ENCODE results near the gene COA8.

The COA8 gene

DNA sequence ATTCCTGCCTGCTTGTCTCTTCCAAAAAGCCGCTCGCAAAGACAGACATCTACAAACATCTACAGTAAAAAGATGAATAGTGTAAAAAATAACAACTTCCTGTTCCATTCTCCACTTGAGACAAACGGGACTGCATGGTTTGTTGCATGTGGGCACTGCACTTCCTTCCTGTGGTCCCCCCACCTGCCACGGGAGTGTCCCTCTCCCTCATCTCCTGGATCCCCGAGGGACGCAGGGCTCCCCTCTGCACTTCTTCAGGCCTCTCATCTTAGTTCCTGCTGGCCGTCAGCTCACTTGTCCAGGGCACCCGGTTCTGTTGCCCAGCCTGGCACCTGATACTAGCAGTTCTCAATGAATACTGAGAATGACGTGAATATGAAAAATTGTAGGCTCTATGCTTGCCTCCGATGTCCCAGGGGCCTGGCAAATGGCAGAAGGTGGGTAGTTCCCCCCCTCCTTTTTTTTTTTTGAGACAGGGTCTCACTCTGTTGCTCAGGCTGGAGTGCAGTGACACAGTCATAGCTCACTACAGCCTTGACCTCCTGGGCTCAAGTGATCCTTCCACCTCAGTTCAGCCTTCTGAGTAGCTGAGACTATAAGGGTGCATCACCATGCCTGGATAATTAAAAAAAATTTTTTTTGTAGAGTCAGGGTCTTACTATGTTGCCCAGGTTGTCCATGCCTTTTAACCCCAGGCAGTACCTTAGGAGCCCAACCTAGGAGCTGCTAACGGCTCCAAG lies 62.8 kb downstream of the COA8 start:
- no peak for DNase-seq

DNA sequence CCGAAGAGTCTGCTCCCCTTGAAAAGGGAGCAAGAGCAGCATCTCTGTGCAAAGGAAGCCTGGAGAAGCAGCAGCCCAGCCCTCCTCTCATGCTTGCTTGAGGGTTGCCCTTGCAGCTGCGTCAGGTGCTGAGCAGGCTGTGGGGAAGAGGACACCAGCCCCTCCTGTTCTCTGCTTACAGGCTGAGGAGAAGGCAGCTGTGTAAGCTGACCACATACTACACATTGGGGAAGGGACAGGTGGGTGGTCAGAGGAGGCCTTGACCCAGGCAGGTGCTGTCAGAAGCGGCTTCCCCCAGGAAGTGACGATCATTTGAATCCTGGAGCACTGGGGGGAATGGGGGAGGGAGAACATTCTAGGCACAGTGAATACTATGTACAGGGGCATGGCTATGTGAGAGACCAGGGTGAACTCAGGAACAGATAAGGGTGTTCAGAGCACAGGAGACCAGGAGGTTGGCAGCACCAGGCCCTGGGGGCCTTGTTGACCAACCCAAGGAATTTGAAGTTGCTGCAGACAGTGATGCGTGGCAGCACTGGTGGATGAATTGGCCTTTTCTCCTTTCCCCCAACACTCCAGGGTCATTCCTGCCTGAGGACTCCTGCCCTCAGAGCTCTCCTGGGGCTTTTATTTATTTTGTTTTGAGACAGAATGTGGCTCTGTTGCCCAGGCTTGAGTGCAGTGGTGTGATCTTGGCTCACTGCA lies 63.5 kb downstream of the COA8 start:
- no peak for DNase-seq

DNA sequence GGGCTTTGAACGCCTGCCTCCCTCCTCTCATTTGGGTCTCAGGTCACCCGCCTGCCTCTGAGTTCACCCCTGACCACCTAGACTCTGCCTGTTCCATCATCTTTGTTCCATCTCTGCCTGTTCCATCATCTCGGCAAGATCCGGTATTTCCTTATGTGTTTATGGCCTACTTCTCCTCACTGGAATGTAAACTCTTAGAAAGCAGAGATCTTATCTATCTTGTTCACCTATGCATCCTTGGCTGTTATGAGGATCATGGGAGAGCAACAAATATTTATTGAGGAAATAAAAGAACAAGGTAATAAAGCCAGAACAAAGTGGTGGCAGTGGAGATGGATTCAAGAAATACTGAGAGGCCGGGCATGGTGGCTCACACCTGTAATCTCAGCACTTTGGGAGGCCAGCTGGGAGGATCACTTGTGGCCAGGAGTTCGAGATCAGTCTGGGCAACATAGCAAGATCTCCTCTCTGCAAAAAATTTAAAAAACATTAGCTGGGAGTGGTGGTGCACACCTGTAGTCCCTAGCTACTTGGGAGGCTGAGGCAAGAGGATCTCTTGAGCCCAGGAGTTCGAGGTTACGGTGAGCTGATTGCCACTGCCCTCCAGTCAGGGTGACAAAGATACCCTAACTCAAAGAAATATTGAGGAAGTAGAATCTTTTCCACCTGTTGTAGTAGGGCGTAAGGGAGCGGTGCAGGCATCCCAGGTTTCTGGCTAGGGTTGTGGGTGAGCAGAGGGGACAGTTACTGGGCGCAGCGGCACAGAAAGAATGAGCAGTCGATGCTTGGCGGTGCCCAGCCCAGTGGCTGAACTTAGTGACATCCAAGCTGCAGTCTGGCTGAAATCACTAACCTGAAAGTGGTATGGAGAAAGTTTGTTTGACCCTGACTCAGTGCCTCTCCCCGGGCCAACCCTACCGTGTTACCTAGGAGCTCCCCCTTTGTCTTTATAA lies 64.6 kb downstream of the COA8 start:
- no peak for DNase-seq

DNA sequence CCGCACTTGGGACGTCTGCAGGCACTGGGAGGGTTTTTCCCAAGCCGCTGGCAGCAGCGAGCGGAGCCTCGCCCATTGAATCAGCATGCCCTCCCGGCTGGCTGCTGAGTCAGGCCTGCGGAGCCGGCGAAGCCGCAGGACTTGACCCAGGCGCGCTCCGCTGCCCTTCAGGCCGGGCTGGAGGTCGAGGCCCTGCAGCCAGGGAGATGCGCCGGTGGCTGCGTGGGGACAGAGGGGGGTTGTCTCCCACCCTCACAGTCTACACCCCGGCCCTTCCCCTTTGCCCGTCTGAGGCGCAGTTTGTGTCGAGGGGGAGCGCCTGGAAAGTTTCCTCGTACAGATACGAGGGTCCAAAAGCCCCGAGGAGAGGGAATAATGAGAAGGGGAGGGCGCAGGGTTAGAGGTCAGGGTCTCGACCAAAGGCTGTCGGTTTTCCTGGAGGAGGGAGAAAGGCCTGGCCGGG lies 65.5 kb downstream of the COA8 start:
- DNase-seq = peak; percentile 69

DNA sequence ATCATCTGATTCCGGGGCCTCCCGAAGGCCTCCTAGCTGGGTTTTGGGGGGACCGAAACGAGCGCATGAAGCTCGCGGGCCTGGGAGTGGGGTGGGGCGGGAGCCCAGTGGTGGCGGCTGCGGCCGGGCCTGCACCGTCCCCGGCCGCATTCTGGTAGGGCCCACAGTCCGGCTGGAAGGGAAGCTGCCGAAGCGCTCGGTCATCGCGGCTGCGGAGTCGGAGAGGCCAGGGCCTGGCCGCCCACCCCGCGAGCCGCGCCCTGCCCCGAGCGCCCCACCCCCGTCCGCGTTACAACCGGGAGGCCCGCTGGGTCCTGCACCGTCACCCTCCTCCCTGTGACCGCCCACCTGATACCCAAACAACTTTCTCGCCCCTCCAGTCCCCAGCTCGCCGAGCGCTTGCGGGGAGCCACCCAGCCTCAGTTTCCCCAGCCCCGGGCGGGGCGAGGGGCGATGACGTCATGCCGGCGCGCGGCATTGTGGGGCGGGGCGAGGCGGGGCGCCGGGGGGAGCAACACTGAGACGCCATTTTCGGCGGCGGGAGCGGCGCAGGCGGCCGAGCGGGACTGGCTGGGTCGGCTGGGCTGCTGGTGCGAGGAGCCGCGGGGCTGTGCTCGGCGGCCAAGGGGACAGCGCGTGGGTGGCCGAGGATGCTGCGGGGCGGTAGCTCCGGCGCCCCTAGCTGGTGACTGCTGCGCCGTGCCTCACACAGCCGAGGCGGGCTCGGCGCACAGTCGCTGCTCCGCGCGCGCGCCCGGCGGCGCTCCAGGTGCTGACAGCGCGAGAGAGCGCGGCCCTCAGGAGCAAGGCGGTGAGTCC lies 66.1 kb downstream of the COA8 start, which contains the start of gene KLC1:
TSS of gene KLC1 (plus strand) at position 528 of the 819 bp plus-strand sequence. CDS start 25,354 bp downstream, outside the sequence.
- peak; percentile 78 for DNase-seq

- no peak for DNase-seq
Measured at GRCh38 chr14:103629503-103630121, 66.9 kb downstream of the COA8 start.

GRCh38 chr14:103630364-103631108 lies 67.8 kb downstream of the COA8 start:
- no peak for DNase-seq

- no peak for DNase-seq
Measured at GRCh38 chr14:103633391-103633790, 70.6 kb downstream of the COA8 start.

DNA sequence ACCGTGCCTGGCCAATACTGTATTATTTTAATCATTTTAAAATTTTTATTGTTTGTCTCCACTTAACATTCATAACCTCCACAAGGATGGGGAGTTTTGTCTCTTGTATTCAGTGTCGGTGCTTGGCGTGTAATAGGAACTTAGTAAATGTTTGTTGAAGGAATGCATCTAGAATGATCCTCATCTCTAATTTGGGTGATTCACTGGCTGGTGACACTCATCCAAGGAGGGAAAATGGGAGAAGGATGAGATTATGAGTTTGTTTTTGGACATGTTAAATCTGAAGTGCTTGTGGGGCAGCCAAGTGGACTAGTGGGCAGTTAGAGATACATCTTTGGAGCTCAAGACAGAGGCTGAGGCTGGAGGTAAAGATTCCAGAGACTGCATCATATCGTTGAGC lies 71.4 kb downstream of the COA8 start:
- DNase-seq = no peak

- no peak for DNase-seq
Measured at GRCh38 chr14:103638594-103638993, 75.8 kb downstream of the COA8 start.

Data from fibroblast of skin of right biceps (primary cell).